ENCODE measurements around the gene CCBE1.

Gene CCBE1
- long read RNA-seq, full-length matches to known transcripts: 1 of 3 reads
- long read RNA-seq, partial matches to known transcripts: 0 of 3 reads
- long read RNA-seq, other reads (novel, unspliced or antisense): 2 of 3 reads

- Histone ChIP-seq H3K27ac (replicated peaks) (no peak within 1 kb of the TSS), H3K27me3 (ENCODE audit: insufficient read depth, poor library complexity, severe bottlenecking) (peaks cover 53% of the 10 kb centered on the region), H3K4me3 (replicated peaks; ENCODE audit: insufficient read depth, low read length) (no peak within 1 kb of the TSS)
- DNase-seq (ENCODE audit: low read depth in 1 of 2, low spot score in 1 of 2): no peak
- no peak for TF ChIP-seq POLR2AphosphoS5 (IDR thresholded peaks at IDR 0.05; ENCODE audit: low read depth)
- TF ChIP-seq CTCF (IDR thresholded peaks at IDR 0.05; ENCODE audit: insufficient read depth, low read length): peak; percentile 15
- no peak for TF ChIP-seq GABPA (IDR thresholded peaks at IDR 0.05; ENCODE audit: low read depth)
Observed at GRCh38 chr18:59697236-59697932, at the start of gene CCBE1. TSS of gene CCBE1 (minus strand) at chr18:59697423.

GRCh38 chr18:59744271-59744721, 47.1 kb upstream of the CCBE1 start:
- Histone ChIP-seq H3K27ac (replicated peaks) (no peak overlapping the region), H3K4me3 (replicated peaks; ENCODE audit: insufficient read depth, low read length) (no peak overlapping the region), H3K27me3 (ENCODE audit: insufficient read depth, poor library complexity, severe bottlenecking) (no peaks in the 10 kb centered on the region)
- no peak for DNase-seq (ENCODE audit: low read depth in 1 of 2, low spot score in 1 of 2)
- TF ChIP-seq SPI1 (IDR thresholded peaks at IDR 0.05; ENCODE audit: borderline replicate concordance, low read depth): no peak

- H3K4me3 ChIP-seq (replicated peaks; ENCODE audit: insufficient read depth, low read length): no peak overlapping the region
- TF ChIP-seq REST (IDR thresholded peaks at IDR 0.05; ENCODE audit: insufficient replicate concordance, low read depth): no peak
- no peak for TF ChIP-seq SPI1 (IDR thresholded peaks at IDR 0.05; ENCODE audit: borderline replicate concordance, low read depth)
- no peak for TF ChIP-seq POLR2AphosphoS5 (IDR thresholded peaks at IDR 0.05; ENCODE audit: low read depth)
- no peak for TF ChIP-seq GABPA (IDR thresholded peaks at IDR 0.05; ENCODE audit: low read depth)
- TF ChIP-seq CTCF (IDR thresholded peaks at IDR 0.05; ENCODE audit: insufficient read depth, low read length): no peak
- H3K27me3 ChIP-seq (ENCODE audit: insufficient read depth, poor library complexity, severe bottlenecking): no peaks in the 10 kb centered on the region
- H3K27ac ChIP-seq (replicated peaks): no peak overlapping the region
- no peak for DNase-seq (ENCODE audit: low read depth in 1 of 2, low spot score in 1 of 2)
Observed at GRCh38 chr18:59743566-59743965, 46.3 kb upstream of the CCBE1 start.

- TF ChIP-seq SPI1 (IDR thresholded peaks at IDR 0.05; ENCODE audit: borderline replicate concordance, low read depth) (no peak), CTCF (IDR thresholded peaks at IDR 0.05; ENCODE audit: insufficient read depth, low read length) (no peak), REST (IDR thresholded peaks at IDR 0.05; ENCODE audit: insufficient replicate concordance, low read depth) (no peak), GABPA (IDR thresholded peaks at IDR 0.05; ENCODE audit: low read depth) (no peak), POLR2AphosphoS5 (IDR thresholded peaks at IDR 0.05; ENCODE audit: low read depth) (no peak)
- Histone ChIP-seq H3K27ac (replicated peaks) (no peak overlapping the region), H3K27me3 (ENCODE audit: insufficient read depth, poor library complexity, severe bottlenecking) (no peaks in the 10 kb centered on the region), H3K4me3 (replicated peaks; ENCODE audit: insufficient read depth, low read length) (no peak overlapping the region)
- DNase-seq (ENCODE audit: low read depth in 1 of 2, low spot score in 1 of 2): no peak
Observed at GRCh38 chr18:59742325-59743111, 45.3 kb upstream of the CCBE1 start.

Measured in HL-60 (cell line).